Stimulated activated CD4-positive, alpha-beta T cell treated with anti-CD3 and anti-CD28 coated beads, Interleukin-2, amount 100 ng/mL, for 48 hours (primary cell): Measurements from ENCODE around the gene LRP4.

Experiments used
- DNase-seq, 2 donors: peaks; one replicate each; pipeline ENCODE4 v3.0.0-alpha.2; 2020

LRP4 gene

GRCh38 chr11:46920755-46921154, 2.4 kb upstream of the LRP4 start:
- DNase-seq, result no peak

GRCh38 chr11:46918788-46919513, 601 bp upstream of the LRP4 start:
- no peak for DNase-seq

- no peak for DNase-seq
These were observed 628 bp downstream of the LRP4 start for GRCh38 chr11:46917762-46918082.

DNA sequence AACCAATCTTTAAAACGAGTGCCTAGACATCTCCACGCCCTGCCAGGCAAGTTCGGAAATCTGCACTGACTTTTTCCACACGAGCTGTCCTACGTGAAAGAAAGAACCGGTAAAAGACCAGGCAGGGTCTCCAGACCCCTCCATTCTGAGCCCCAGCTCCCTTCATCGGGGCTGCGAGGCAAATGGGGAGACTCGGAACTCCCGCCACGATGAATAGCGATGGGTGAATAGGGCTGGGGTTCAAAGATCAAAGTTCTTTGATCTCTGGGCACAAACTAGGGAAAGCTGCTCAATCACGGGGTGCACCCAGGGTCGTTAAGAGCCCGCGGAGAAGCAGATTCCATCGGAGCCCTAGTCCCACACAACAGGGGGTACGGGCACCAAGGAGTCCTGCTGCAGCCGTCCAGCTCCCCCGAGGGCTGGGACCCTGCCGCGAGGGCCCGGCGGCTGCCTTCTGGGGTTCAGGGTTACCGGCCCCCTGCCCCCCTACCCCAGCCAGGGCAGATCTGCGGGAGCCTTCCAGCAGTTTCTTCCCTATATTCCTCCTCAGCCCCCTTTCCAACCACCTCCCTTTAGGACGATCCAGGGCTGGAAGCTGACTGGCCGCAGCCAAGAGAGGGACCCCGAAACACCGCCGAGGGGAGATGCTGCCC, 1.1 kb downstream of the LRP4 start:
- no peak for DNase-seq

- DNase-seq, result peak in 1 of 2 donors; percentile 24
These were observed 1.9 kb downstream of the LRP4 start for GRCh38 chr11:46916286-46917108.

- no peak for DNase-seq
These were observed 3.4 kb downstream of the LRP4 start for GRCh38 chr11:46914910-46915309.

DNA sequence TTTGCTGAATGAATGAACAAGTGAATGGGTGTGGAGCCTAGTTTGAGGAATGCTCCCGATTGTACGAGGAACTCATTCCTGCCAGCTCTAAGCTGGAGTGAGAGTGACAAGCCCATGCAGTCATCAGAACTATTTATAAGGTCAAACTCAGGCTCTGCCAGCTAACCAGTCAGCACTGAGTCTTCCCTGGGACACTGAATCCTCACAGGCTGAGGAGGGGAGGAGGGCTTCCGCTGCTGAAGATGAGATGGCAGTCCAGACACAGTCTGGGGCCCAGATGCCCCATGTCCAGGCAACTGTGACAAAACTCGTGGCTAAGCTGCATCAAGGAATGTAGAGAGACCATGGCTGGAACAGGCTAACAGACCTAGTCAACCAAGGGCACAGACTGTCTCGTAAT, 4.0 kb downstream of the LRP4 start:
- no peak for DNase-seq

DNA sequence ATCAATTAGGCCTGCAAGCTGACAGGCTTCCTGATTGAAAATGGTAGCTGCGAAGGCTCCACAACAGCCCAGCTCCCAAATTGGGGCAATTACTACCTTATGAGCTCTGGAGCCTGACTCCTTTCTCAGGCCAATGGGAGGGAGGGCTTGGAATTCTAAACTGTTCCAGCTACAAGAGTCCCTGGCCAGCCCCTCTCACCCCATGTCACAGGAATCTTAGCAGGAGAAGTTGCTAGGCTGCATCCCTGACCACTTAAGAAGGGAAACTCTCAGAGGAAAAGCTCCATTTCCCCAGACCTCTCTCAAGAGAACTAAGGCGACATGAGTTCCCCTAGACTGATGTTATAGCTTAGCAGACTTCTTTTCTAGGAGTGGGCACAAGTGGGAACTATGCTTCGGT, 4.9 kb downstream of the LRP4 start:
- no peak for DNase-seq

- DNase-seq, result no peak
These were observed 5.7 kb downstream of the LRP4 start for GRCh38 chr11:46912526-46913150.

DNA sequence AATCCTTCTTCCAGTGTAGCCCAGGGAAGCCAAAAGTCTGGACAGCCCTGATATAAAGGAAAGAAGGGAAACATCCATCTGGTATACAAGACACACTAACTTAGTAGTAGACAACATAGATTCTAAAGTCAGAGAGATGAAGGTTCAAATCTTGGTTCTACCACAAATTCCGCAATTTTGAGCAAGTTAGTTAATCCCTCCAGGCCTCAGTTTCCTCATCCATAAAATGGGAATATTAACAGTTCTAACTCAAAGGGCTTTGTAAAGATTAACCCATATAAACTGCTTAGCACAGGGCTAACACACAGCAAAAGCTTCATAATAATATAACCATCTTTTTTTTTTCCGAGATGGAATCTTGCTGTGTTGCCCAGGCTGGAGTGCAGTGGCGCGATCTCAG, 10.7 kb downstream of the LRP4 start:
- DNase-seq, result no peak

- no peak for DNase-seq
These were observed 11.7 kb downstream of the LRP4 start for GRCh38 chr11:46906609-46907041.

GRCh38 chr11:46905806-46906205, 12.5 kb downstream of the LRP4 start:
- DNase-seq, result no peak

DNA sequence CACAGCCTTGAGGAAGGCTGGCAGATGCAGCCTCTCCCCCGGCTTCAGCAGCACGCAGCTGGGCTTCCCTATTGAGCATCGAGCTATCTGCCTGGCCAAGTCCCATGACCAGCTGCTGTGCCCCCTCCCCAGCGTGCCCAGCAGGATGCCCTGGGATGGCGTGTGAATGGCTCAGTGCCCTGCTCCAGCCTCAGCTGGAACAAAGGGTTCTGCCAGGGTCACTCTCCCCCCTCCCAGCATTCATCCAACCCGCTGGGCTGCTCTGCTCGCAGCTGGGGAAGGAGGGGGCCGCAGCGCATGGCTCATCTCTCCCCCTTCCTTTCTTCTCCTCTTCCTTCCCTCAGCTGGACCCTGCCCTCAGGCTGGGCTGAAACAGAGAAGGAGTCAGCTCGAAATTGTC, 14.5 kb downstream of the LRP4 start:
- DNase-seq, result no peak

- DNase-seq, result no peak
These were observed 15.7 kb downstream of the LRP4 start for GRCh38 chr11:46902694-46903093.

DNA sequence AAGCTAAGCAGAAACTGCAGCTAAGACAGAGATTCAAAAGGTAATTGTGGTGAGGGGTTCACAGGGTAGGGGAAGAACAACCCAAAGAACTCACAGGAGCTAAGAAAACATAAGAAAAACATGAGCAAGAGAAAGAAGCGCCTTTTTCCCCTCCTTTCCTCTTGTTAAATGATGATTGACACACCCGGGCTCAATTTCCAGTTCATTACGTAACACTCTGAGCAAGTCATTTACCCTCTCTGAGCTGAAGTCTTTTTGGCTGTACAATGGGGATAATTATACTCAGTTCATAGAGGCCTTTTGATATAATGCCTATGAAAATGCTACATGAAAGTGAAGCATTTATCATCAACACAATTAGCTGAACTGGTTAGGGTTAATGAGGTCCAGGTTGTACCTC, 17.2 kb downstream of the LRP4 start:
- DNase-seq, result no peak

DNA sequence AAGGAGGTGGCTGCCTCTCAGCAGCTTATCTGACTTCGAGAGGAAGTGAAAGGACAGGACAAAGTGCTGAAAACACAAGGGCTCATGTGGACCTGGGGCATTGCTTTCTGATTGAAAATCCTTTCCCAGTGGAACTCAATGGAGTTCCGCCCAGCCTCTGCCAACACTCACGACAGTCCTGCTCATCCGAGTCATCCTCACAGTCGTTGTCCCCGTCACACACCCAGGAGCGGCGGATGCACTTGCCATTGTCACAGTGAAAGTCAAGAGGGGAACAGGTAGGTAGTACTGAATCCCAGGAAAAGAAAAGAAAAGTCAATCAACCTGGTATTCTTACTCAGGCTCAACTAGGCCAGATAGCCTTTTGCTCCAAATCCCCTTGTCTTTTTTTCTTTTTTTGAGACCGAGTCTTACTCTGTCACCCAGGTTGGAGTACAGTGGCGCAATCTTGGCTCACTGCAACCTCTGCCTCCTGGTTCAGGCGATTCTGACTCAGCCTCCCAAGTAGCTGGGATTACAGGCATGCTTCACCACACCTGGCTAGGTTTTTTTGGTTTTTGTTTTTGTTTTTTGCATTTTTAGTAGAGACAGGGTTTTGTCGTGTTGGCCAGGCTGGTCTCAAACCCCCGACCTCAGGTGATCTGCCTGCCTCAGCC, 18.1 kb downstream of the LRP4 start:
- DNase-seq, result no peak

GRCh38 chr11:46899501-46900025, 18.8 kb downstream of the LRP4 start:
- DNase-seq, result no peak

- no peak for DNase-seq
These were observed 19.8 kb downstream of the LRP4 start for GRCh38 chr11:46898396-46899095.

- DNase-seq, result no peak
These were observed 21.5 kb downstream of the LRP4 start for GRCh38 chr11:46896719-46897406.

GRCh38 chr11:46895821-46896220, 22.5 kb downstream of the LRP4 start:
- no peak for DNase-seq

GRCh38 chr11:46894961-46895360, 23.4 kb downstream of the LRP4 start:
- DNase-seq, result no peak
